HEK293 (cell line): ENCODE results near the gene CKMT1B.
"Not testable (repeated sequence)": the region's sequence is repeated elsewhere in the genome, so short reads cannot be mapped to it uniquely, and the experiment has no call there.

Experiments
- CTCF ChIP-seq: fragments of 450-650 bp; formaldehyde crosslinking; IDR thresholded peaks from 2 replicates; pipeline ENCODE4 v1.5.1; 2016; ENCODE audit warnings: missing biosample characterization, missing genetic modification characterization
- ZNF175 ChIP-seq: fragments of 450-650 bp; formaldehyde crosslinking; IDR thresholded peaks from 2 replicates; pipeline ENCODE4 v1.5.1; 2016; ENCODE audit warnings: missing biosample characterization, missing genetic modification characterization

GRCh38 chr15:43622068-43622799 is 28.4 kb downstream of the CKMT1B start:
- not testable (repeated sequence) for TF ChIP-seq ZNF175, CTCF (tag by site-specific recombination)
